ENCODE data around the gene NTM.

The NTM gene

DNA sequence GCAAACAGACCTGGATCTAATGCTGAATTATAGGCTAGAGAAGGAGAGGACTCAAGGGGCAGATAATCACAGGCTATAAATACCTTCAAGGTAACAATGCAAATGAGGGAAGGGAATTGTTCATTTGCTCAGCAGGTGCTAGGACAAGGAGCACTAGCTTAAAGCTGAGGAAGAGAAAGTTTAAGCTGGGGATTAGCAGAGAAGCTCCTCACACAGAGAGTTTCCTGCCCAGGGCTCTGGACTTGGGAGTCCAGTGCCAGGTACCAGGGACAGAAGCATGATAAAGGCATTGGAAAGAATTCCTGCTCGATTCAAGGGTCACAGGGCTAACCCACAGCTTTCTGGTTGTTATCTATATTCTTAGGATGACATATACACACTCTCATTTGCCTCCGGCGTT is 509.9 kb downstream of the NTM start:
- no peak for DNase-seq (ENCODE audit: low spot score)
- H3K27ac Mint-ChIP-seq, result no peak overlapping the region
- no peaks in the 10 kb centered on the region for H3K9me3 Mint-ChIP-seq
- H3K36me3 Mint-ChIP-seq (ENCODE audit: low read depth), result no peaks in the 10 kb centered on the region
- no peaks in the 10 kb centered on the region for H3K27me3 Mint-ChIP-seq (ENCODE audit: low read depth)
- no peak overlapping the region for H3K4me3 Mint-ChIP-seq
- H3K4me1 Mint-ChIP-seq (ENCODE audit: low read depth), result no peaks in the 10 kb centered on the region

DNA sequence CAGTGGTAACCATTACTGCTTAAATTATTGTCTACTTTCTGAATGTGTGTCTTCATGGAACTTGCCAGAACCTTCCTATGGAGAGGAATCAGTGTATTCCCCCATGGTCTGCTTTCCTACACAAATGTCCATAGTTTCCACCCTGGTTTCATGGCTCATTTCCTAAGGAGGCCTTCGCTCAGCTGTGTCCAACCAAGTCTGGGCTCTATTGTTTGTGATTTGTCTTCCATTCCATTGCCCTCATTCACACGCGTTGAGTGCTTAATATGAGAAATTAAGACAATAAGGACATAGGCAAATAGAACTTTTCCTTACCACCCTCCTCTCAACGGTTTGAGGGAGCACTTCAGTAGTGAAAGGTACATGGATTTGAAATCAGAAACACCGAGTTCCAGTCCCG is 510.6 kb downstream of the NTM start:
- Mint-ChIP-seq H3K9me3 (no peaks in the 10 kb centered on the region), H3K36me3 (ENCODE audit: low read depth) (no peaks in the 10 kb centered on the region), H3K4me1 (ENCODE audit: low read depth) (no peaks in the 10 kb centered on the region), H3K27ac (no peak overlapping the region), H3K4me3 (no peak overlapping the region), H3K27me3 (ENCODE audit: low read depth) (no peaks in the 10 kb centered on the region)
- no peak for DNase-seq (ENCODE audit: low spot score)

DNA sequence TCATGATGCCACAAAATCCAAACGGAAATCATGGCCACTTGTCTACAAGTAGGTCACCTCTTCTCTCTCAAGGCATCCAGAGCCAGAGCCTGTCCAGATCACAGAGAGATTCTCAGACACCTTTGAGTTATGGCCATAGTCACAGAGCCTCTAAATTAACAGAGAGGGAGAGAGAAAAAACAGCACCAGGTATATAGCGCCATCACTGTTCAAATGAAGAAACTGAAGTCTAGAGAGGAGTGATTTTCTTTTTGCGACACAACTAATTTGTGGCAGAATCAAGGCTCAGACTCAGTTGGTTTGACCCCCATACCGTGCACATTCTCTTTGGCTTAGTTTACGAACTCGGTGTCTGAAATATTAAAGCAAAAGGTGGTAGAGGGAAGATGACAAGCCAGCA is 512.9 kb downstream of the NTM start:
- Mint-ChIP-seq H3K27ac (no peak overlapping the region), H3K4me1 (ENCODE audit: low read depth) (no peaks in the 10 kb centered on the region), H3K36me3 (ENCODE audit: low read depth) (no peaks in the 10 kb centered on the region), H3K27me3 (ENCODE audit: low read depth) (no peaks in the 10 kb centered on the region), H3K9me3 (no peaks in the 10 kb centered on the region), H3K4me3 (no peak overlapping the region)
- no peak for DNase-seq (ENCODE audit: low spot score)

DNA sequence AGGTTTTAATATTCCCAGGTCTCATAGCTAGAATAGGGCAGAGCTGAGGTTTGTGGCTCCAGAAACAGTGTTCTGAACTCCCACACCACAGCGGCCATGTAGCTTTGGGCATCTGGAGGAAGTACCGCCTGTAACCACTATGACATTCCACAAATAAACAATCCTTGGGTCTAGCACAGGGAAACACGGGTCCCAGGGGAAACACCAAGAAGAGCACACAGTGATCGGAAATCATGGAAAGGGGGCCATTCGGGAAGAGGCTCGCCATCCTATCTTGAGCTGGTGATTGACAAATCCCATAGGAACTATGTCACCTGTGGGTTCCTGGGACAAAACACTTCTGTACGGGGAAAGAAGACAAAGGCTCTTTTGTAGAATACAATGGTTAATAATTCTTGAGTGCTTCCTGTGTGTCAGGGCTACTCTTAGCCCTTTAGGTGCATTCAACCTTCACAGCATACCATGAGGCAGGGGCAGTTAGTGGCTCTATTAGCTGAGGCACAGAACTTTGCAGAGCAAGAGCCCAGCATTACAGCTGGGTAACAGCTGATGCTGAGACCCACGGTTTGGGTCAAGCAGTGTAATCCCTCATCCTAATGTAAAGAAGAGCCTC is 514.2 kb downstream of the NTM start:
- no peaks in the 10 kb centered on the region for H3K9me3 Mint-ChIP-seq

DNA sequence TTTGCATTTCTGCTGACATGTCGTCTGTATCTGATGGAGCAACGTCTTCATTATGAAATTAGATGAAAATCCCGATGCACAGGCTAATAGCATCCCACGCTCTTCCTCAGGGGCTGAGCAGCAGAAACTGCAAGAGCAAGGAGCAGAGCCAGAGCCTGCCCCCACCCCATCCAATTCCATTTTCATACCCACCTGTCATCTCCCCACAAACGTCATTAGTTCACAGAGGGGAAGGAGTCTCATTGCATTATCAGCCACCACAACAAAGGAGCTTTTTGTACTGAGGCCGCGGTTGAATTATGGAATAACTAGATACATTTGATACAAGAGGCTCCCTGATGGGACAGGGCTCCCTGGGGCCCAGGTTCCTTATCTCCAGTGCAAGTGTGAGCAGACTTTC is 515.0 kb downstream of the NTM start:
- DNase-seq (ENCODE audit: low spot score), result no peak
- no peaks in the 10 kb centered on the region for H3K4me1 Mint-ChIP-seq (ENCODE audit: low read depth)
- H3K27me3 Mint-ChIP-seq (ENCODE audit: low read depth), result no peaks in the 10 kb centered on the region
- H3K27ac Mint-ChIP-seq, result no peak overlapping the region
- H3K9me3 Mint-ChIP-seq, result no peaks in the 10 kb centered on the region
- H3K36me3 Mint-ChIP-seq (ENCODE audit: low read depth), result no peaks in the 10 kb centered on the region
- no peak overlapping the region for H3K4me3 Mint-ChIP-seq

More for the DNA sequence above, 514.2 kb downstream of the NTM start:
- no peaks in the 10 kb centered on the region for H3K36me3 Mint-ChIP-seq (ENCODE audit: low read depth)
- H3K4me1 Mint-ChIP-seq (ENCODE audit: low read depth), result no peaks in the 10 kb centered on the region
- H3K27me3 Mint-ChIP-seq (ENCODE audit: low read depth), result no peaks in the 10 kb centered on the region
- no peak for DNase-seq (ENCODE audit: low spot score)
- no peak overlapping the region for H3K27ac Mint-ChIP-seq
- H3K4me3 Mint-ChIP-seq, result no peak overlapping the region

DNA sequence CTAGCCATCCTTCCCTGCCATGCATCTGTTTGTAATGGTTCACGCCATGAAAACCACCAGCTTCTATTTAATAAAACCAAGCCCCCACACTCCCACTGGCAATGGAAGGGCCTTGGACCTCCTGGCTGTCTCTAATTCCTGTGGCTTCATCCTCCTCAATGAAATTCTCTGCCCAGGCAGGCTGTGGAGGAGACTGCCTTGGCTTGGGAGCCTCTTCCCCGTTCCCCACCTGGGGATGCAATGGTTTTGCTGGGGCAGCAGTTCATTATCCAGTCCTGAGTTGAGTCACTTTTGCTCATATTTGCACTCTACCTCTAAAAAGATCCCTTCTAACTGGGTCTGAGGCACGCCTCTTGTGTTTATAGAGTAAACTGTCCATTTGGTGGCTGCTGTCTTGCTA is 515.8 kb downstream of the NTM start:
- Mint-ChIP-seq H3K36me3 (ENCODE audit: low read depth) (no peaks in the 10 kb centered on the region), H3K9me3 (no peaks in the 10 kb centered on the region), H3K27me3 (ENCODE audit: low read depth) (no peaks in the 10 kb centered on the region), H3K27ac (no peak overlapping the region), H3K4me3 (no peak overlapping the region), H3K4me1 (ENCODE audit: low read depth) (no peaks in the 10 kb centered on the region)
- DNase-seq (ENCODE audit: low spot score), result no peak

DNA sequence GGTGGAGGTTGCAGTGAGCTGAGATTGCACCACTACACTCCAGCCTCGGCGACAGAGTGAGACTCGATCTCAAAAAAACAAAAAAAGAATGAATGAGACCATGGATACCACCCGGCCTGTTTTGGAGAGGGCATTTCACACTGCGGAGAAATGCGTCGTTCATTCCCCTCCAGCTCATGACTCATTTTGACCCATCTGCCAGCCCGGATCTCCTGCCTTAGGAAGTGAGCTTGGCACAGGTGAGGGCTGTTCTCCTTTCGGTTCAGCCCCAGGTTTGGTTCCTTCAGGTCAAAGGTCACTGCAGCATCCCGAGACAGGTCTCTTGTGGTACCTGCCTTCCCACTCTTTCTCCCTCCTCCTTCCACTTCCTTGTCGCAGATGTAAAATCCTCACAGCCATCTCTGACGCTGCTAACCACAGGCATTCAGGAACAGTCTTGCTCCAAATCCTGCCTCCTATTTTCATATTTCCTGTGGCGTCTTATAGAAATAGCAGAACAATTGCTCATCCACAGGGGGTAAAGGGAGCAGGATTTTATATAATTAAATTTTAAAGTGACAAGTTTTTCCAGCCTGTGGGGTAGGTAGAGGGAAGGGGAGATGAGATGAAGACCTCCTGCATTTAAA is 517.9 kb downstream of the NTM start:
- no peaks in the 10 kb centered on the region for H3K36me3 Mint-ChIP-seq (ENCODE audit: low read depth)
- no peak for DNase-seq (ENCODE audit: low spot score)
- H3K9me3 Mint-ChIP-seq, result no peaks in the 10 kb centered on the region
- H3K27ac Mint-ChIP-seq, result no peak overlapping the region
- H3K4me3 Mint-ChIP-seq, result no peak overlapping the region
- no peaks in the 10 kb centered on the region for H3K4me1 Mint-ChIP-seq (ENCODE audit: low read depth)
- H3K27me3 Mint-ChIP-seq (ENCODE audit: low read depth), result no peaks in the 10 kb centered on the region

DNA sequence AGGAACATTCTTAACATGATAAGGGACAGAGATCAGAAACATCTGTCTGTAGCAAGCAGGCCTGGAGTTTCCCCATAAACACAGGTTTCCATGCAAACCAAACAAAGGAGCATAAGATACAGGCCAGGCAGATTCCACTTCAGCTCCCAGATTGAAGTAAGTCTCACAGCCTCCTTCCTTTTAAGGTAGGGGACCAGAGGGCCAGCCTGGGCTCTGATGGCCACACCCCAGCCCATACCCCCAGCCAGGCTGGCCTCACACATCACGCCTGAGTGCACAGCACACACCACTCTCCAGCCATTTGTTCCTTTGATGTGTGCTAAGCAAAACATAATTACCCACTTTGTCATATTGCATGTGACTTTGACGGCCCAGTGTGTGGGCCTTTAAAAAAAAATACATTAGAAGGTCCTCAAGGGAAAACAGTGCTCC is 518.7 kb downstream of the NTM start:
- Mint-ChIP-seq H3K4me1 (ENCODE audit: low read depth) (no peaks in the 10 kb centered on the region), H3K4me3 (no peak overlapping the region), H3K9me3 (no peaks in the 10 kb centered on the region), H3K27me3 (ENCODE audit: low read depth) (no peaks in the 10 kb centered on the region), H3K36me3 (ENCODE audit: low read depth) (no peaks in the 10 kb centered on the region), H3K27ac (no peak overlapping the region)
- DNase-seq (ENCODE audit: low spot score), result no peak

DNA sequence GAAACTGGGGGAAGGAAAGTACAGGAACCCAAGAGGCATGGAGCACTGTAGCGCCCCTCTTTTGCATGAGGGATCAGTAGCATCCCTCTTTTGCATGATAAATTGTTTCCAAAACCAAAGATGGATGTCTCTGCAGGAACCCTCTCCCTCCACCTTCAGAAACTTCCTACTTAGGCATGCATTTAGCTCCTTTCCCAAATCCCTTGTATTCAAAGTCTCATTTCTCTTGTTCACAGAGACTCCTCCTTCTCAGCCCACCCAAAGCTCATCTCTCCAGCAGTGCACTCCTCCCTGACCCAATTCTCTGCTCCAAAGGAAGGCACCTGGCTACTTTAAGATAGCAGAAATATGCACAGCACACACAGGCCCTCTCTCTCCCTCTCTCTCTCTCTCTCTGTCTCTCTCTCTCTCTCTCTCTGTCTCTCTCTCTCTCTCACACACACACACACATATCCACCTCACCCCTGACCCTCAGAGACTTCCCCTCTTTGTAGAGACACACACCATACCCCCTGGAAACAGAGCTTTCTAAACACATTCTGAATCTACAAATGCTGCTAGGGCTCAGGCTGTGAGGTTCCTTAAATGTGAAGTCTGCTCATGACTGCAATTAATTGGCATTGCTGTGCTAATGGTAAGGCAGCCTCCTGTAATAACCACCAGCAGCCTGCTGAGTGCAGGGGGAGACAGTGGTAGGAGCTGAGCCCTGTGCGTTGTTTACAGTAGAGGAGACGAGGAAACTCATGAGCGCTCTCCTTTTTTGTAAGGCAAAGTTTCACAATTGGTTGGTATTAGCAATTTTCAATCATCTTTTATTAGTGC is 519.6 kb downstream of the NTM start:
- Mint-ChIP-seq H3K27ac (no peak overlapping the region), H3K4me3 (no peak overlapping the region), H3K27me3 (ENCODE audit: low read depth) (no peaks in the 10 kb centered on the region), H3K4me1 (ENCODE audit: low read depth) (no peaks in the 10 kb centered on the region), H3K9me3 (no peaks in the 10 kb centered on the region), H3K36me3 (ENCODE audit: low read depth) (no peaks in the 10 kb centered on the region)
- no peak for DNase-seq (ENCODE audit: low spot score)

DNA sequence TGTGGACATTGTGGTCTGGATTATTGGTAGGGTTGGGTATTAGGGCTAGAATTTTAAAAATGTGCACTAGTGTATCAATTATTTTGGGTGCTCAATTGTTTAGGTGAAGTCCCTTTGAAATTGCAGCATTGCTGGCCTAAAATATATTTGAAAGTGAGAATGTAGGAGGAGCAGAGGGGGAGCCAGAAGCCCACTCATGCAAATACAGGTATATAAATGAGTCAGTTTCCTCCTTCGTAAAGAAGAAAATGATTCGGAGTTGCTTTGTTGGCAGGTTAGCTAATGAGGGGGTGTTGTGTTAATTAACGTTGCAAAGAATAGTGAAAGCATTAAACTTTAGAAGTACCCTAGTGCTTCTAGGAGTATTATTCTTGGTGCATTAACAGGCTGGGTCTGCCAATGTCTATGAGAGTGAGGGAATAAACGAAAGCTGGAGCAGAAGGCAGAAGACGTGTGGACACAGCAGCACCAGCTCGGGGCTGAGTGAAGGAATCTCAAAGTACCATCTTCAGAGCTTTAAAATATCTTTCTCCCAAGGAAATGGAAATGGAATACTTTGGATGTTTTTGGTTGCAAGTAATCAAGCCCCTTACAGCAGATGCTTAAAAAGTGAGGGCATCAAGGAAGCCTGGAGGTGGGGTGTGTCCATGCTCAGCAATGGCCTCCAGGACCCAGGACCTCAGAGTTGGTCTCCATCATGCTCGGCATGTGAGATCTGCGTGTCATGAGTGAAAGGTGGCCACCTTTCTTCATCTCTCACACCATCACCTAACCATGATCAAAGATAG is 522.9 kb downstream of the NTM start:
- no peak for DNase-seq (ENCODE audit: low spot score)
- H3K4me1 Mint-ChIP-seq (ENCODE audit: low read depth), result no peaks in the 10 kb centered on the region
- no peaks in the 10 kb centered on the region for H3K9me3 Mint-ChIP-seq
- no peaks in the 10 kb centered on the region for H3K27me3 Mint-ChIP-seq (ENCODE audit: low read depth)
- H3K27ac Mint-ChIP-seq, result no peak overlapping the region
- no peaks in the 10 kb centered on the region for H3K36me3 Mint-ChIP-seq (ENCODE audit: low read depth)
- H3K4me3 Mint-ChIP-seq, result no peak overlapping the region

DNA sequence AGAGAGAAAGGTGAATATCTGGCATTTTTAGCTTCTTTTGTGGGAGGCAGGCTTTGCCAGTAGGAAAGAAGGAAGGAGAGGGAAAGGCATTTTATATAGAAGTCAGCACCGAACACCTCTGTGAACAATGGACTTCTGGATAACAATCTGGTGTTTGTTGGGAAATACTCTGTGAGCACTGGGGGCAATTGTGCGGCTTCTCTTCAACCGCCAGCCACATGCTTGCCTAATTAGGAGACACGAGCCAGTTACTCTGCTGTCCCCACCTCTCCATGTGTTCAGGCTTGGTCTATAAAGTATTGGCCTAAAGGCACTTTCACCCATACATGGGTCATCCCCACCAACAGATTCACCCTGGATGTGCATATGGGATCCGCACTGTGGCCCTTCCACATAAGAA is 523.6 kb downstream of the NTM start:
- Mint-ChIP-seq H3K9me3 (no peaks in the 10 kb centered on the region), H3K4me1 (ENCODE audit: low read depth) (no peaks in the 10 kb centered on the region), H3K27ac (no peak overlapping the region), H3K27me3 (ENCODE audit: low read depth) (no peaks in the 10 kb centered on the region), H3K4me3 (no peak overlapping the region), H3K36me3 (ENCODE audit: low read depth) (no peaks in the 10 kb centered on the region)
- no peak for DNase-seq (ENCODE audit: low spot score)

DNA sequence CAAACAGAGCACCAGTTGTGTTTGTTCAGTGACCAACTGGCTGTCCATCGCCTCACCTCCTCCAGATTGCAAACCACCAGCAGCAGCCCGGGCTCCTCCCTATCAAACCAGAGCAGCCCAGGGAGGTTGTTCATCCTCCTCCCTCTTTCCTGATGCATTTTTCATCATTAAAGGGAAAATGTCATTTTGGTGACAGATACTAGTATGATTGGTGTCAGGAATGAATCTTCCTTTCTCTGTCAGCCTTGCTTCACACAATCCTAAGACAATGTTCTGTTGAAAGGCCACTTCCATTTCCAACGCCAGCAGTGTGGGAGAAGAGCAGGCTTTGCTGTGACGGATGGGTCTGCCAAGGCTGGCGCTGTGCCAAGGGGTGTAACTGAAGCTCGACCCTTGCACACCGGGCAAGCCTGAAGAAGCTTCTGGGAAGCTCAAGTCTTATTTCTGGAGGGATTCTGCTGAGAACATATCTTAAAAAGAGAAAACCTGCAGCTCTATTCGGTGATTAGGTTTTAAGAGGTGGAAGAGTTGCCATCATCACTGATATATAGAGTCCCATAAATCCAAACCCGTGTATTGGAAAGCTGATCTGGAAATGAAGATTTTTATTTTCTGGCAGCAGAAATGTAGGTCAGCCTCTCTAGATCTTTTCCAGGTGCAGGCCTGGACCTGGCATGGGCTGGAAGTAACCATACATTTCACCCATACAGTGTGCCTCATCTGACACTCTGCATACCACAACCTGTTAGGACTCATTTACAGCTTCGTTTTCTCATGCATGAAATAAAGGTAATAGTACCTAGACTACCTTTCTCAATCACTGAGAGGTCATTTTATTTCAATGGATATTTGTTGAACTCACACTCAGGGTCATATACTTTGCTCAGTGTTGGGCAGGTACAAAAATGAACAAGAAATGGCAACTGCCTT is 524.5 kb downstream of the NTM start:
- Mint-ChIP-seq H3K36me3 (ENCODE audit: low read depth) (no peaks in the 10 kb centered on the region), H3K9me3 (no peaks in the 10 kb centered on the region), H3K4me1 (ENCODE audit: low read depth) (no peaks in the 10 kb centered on the region), H3K27me3 (ENCODE audit: low read depth) (no peaks in the 10 kb centered on the region), H3K27ac (no peak overlapping the region), H3K4me3 (no peak overlapping the region)
- no peak for DNase-seq (ENCODE audit: low spot score)

DNA sequence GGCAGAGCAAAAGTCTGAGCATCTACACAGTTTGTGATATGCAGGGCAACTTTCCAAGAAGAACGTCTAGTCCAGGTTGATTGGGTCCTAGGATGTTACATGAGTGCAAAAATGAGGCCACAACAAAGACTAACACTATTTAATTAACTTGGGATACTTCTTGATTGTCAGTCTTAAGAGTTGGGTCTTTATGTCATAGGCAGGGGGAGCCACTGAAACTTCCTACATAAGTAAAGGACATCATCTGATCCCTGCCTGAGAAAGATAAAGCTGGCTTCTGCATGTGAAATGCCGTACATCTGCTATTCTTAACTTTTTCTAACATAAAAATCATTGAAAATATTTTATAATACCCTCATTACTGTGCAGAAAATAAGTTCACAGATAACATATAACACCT is 525.5 kb downstream of the NTM start:
- DNase-seq (ENCODE audit: low spot score), result no peak
- H3K4me1 Mint-ChIP-seq (ENCODE audit: low read depth), result no peaks in the 10 kb centered on the region
- no peak overlapping the region for H3K27ac Mint-ChIP-seq
- H3K9me3 Mint-ChIP-seq, result no peaks in the 10 kb centered on the region
- no peak overlapping the region for H3K4me3 Mint-ChIP-seq
- H3K27me3 Mint-ChIP-seq (ENCODE audit: low read depth), result no peaks in the 10 kb centered on the region
- no peaks in the 10 kb centered on the region for H3K36me3 Mint-ChIP-seq (ENCODE audit: low read depth)

Data from T-helper 2 cell treated with Interferon-gamma antibody and Interleukin-4, amounts not matched to agents 5 μg/mL and 100 μg/mL, for 36 hours (primary cell).